Epithelial cell of esophagus (primary cell): ENCODE measurements around the gene PLXNB1.
A peak's percentile ranks its signal among the peaks of the same experiment; 100 is the strongest.
"Not testable (repeated sequence)": the region's sequence is repeated elsewhere in the genome, so short reads cannot be mapped to it uniquely, and the experiment has no call there.

Source experiments
- DNase-seq: peaks from one replicate; pipeline ENCODE4 v3.0.0; 2010; ENCODE audit warnings: low read depth
- H3K4me3 ChIP-seq: 2 replicates; pipeline ENCODE4 v1.5.1; 2011; ENCODE audit warnings: mild to moderate bottlenecking, low read length, control low read depth
- CTCF ChIP-seq: IDR thresholded peaks from 2 replicates; pipeline ENCODE4 v1.5.1; 2011; ENCODE audit warnings: low read depth, mild to moderate bottlenecking, low read length, control low read depth, inconsistent platforms; ENCODE audit not compliant: insufficient read depth; ENCODE audit errors: missing control alignments

PLXNB1 gene

GRCh38 chr3:48429960-48430707 is at the start of gene PLXNB1:
TSS of gene PLXNB1 (minus strand) at chr3:48430086. CDS start at chr3:48424611, 5,475 bp downstream.
- peak within 1 kb of the TSS; percentile 71 for H3K4me3 ChIP-seq
- DNase-seq, result peak; percentile 95
- TF ChIP-seq CTCF, result no peak

- no peak overlapping the region for H3K4me3 ChIP-seq
- no peak for DNase-seq
These were observed 49.0 kb upstream of the PLXNB1 start for GRCh38 chr3:48478626-48479555.

GRCh38 chr3:48477959-48478520 is 48.2 kb upstream of the PLXNB1 start:
- no peak overlapping the region for H3K4me3 ChIP-seq
- no peak for TF ChIP-seq CTCF
- no peak for DNase-seq

More at GRCh38 chr3:48478626-48479555, 49.0 kb upstream of the PLXNB1 start:
- TF ChIP-seq CTCF, result no peak

- TF ChIP-seq CTCF, result no peak
- H3K4me3 ChIP-seq, result no peak overlapping the region
These were observed 46.7 kb upstream of the PLXNB1 start for GRCh38 chr3:48476426-48477053.

GRCh38 chr3:48475188-48475587 is 45.3 kb upstream of the PLXNB1 start:
- DNase-seq, result no peak
- H3K4me3 ChIP-seq, result no peak overlapping the region
- TF ChIP-seq CTCF, result no peak

More at GRCh38 chr3:48476426-48477053, 46.7 kb upstream of the PLXNB1 start:
- DNase-seq, result no peak

GRCh38 chr3:48474619-48475018 is 44.7 kb upstream of the PLXNB1 start:
- no peak for DNase-seq
- TF ChIP-seq CTCF, result no peak
- H3K4me3 ChIP-seq, result no peak overlapping the region

GRCh38 chr3:48474031-48474430 is 44.1 kb upstream of the PLXNB1 start:
- DNase-seq, result not testable (repeated sequence)

More at GRCh38 chr3:48474031-48474430, 44.1 kb upstream of the PLXNB1 start:
- not testable (repeated sequence) for H3K4me3 ChIP-seq
